Tongue (tissue), 2 donors: ENCODE data around the gene FBLN1. TPM values are rescaled to one million over a fixed set of nuclear protein-coding genes. Genes with fewer than 3 reads are reported as not detected.
"Not testable (repeated sequence)": the region's sequence is repeated elsewhere in the genome, so short reads cannot be mapped to it uniquely, and the experiment has no call there.

Experiments used
- DNase-seq: peaks from one replicate; pipeline ENCODE4 v3.0.0-alpha.2; 2015
- total RNA-seq: library from RNA; depleted of rRNA; stranded (reverse); fragments of >200 nt; gene quantifications from one replicate; pipeline ENCODE4 v1.2.3, GENCODE V29; 2014

Gene FBLN1
- total RNA-seq, 1 donor from 2014 or later: 115 TPM

DNA sequence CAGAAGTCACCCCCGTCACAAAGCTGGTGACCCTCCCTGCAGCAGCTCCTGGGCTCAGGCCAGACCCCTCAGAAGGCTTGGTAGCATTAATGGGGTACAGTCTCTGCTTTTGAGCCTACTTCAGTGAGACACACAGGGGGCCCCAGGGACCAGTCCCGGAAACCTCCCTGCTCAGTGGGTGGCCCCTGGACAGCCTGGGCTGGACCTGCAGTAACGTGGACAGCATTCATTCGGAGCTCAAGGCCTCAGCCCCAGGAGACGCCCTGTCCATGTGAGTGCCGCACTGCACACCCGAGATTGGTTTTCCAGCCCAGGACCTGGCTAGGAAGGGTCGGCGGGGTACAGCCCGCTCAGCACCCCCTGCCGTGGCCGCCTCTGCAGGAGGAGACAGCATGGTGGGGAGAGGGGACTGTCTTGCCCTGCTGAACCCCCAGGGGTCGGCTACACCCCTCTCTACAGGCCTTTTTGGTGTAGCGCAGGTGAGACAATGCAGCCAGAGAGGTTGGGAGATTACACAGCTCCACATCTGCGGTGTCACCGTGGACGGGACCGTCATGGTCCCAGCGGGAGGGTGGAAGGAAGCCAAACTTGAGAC is 83.4 kb downstream of the FBLN1 start:
- no peak for DNase-seq

DNA sequence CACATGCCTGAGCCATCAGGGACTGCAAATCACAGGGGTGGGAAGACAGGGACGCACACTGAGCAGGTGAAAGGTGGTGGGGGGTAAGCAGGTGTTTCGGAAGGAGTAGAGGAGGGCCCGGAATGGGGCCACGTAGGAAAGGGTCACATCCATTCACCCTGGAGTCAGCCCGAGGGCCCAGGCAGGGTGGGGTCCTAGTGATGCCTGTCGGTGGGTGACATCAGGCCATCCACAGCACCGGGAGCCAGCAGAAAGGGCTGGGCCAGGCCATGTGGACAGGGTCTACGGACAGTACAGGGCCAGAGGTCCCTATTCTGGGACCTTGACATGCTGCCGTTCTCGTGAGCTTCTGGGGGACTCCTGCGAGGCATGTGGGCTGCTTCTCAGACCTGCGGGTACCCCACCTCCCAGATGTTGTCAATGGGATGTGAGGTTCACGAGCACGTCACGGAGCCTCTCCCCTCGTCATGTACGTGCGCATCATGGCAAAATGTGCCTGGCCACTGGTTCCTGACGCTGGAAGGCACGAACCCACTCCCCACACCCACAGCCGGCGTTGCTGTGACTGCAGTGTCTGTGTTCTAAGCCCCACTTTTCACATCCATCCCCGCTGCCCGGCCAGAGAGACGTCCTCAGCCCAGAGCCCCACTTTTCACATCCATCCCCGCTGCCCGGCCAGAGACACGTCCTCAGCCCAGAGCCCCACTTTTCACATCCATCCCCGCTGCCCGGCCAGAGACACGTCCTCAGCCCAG is 84.1 kb downstream of the FBLN1 start:
- DNase-seq: no peak

DNA sequence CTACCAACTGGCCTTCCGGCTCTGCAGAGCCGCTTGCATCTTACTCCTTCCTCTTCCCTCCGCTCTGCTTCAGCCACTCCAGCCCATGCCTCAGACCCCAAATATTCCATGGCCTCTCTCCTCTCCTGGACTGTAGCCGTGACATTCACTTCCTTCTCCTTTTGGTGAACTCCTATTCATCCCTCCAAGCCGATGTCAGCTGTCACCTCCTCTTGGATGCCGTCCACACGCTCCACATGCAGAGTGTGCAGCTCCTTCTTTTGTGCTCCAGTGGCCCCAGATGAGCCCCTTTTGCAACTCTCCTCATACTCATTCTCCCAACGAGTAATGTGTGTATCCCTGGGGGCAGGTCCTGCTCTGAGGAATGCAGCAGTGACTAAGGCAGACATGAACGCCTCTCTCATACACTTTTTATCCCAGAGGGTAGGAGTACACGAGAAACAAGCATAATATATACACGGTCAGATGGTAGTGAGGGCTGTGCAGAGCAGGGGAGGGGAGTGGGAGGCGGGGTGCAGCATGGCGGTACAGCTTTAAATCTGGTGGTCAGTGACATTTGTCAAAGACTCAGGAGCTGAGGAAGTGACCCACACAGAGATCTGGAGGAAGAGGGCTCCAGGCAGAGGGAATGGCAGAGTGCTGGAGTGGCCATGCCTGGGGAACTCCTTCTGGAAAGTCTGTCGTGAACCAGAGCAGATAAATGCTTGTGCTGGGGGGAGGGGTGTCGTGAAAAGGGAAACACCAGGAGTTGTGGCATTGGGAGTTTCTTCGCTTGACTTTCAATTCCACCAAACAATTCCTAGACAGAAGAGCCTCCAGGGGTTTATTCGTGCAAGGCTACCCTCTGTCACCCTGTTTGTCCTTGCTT is 85.2 kb downstream of the FBLN1 start:
- no peak for DNase-seq

GRCh38 chr22:45589556-45589955 is 86.9 kb downstream of the FBLN1 start:
- DNase-seq: no peak

DNA sequence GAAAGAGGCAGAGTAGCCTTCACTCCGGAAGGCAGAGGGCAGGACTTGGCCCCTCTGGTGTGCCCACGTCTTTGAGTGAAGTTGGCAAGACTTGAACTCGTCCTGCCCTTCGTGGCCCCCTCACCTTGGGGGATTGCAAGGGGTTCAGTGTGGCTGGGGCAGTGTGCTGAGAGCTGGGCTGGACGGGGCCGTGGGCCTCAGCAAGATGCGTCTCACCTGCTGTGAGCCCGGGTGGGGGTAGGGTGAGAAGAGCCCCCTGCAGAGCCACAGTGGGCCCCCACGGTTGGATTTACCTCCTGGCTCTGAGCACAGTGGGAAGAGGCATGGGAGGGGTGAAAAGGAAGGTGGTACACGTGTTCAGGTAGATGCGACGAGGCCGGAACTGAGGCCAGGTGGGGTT is 87.6 kb downstream of the FBLN1 start:
- no peak for DNase-seq

GRCh38 chr22:45591633-45592213 is 89.0 kb downstream of the FBLN1 start:
- not testable (repeated sequence) for DNase-seq

- DNase-seq: no peak
Measured at GRCh38 chr22:45594123-45594941, 91.6 kb downstream of the FBLN1 start.

GRCh38 chr22:45597460-45598192 is 94.9 kb downstream of the FBLN1 start:
- peak; percentile 64 for DNase-seq

DNA sequence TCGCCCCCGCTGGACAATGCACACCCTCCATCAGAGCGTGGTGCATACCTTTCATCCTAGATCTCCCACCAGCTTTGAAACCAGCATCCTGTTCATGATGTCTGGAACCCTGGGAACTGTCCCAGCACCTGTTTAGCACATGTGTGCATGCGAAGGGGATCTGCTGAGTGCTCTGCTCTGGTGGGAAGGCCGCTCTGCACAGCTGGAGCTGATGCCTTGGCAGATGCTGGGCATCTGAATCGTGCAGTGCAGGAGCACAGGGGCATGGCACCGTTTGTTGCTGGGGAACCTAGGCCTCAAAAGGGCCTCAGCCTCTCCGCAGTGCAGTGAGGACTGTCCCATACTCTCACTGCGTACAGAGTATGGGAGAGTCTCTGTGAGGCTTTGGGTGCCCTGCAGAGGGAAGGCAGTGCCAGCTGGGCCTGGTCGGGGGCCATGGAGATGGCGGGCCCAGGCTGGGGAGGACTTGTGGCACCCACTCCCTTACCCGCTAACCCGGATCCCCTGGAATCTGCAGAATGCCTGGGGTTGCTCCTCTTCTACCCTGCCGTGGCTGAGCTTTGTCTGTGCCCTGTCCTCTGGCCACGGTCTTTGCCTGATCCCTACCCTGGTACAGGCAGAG is 96.0 kb downstream of the FBLN1 start:
- DNase-seq: peak; percentile 49

- no peak for DNase-seq
Measured at GRCh38 chr22:45599836-45600577, 97.3 kb downstream of the FBLN1 start.

DNA sequence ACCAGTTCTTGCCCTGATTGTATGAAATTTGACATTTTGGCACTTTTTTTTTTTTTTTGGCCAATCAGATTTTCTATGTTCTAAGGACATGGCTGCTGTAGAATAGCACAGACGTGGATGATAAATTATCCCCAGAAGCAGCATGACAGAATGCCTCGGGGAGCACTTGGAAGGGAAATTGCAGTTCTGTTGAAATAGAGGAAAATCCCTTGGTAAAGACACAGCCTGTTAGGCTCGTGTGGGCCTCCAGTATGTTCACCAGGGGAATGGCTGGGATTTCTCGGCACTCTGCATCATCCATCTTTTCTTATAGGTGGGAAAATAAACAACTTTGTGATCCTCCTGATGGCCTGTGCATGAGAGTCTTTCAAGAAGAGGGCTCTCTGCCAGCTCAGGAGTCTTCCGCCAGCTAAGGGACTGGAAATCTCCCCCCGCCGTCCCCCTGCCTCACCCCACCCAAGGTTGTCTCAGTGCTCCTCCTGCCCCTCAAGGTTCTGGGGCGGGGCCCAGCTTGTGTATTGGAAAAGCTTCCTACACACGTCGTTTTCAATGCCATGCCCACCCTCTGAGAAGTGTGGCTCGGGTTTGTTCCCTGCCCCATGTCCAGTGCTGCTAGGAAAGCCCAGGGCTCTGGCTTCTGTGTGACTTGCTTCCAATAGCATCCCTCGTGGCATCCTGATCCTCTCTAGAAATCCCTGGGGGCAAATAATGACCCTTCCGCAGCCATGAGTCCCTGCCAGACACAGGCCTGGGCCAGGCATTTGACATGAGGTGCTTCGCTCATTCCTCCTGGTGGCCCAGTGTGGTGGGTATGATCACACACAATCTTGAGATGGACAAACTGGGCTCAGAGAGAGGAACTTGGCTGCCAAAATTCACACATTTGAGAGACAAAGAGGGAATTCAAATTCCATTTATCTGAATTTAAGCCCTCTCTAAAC is 98.4 kb downstream of the FBLN1 start:
- no peak for DNase-seq

GRCh38 chr22:45602004-45602733 is 99.5 kb downstream of the FBLN1 start:
- no peak for DNase-seq

- DNase-seq: no peak
Measured at GRCh38 chr22:45602824-45603595, 100.3 kb downstream of the FBLN1 start.

DNA sequence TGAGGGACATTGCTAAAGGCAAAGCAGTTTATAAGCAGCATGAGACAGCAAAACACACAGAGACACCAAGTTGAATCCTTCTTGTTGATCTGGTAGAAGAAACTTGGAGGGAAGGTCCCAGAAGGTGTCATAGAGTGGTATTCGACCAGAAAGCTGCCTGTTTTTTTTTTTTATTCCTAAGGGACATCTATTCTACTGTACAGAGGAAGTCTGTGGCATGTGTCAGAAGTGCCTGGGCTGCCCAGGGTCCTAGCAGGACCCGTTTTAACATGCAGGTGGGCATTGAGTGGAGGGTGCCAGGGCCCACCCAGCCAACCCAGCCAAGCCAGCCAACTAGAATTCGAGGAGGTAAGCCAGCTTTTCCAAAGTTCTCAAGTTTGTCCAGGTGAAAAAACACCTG is 100.9 kb downstream of the FBLN1 start:
- DNase-seq: no peak

- not testable (repeated sequence) for DNase-seq
Measured at GRCh38 chr22:45608045-45608444, 105.4 kb downstream of the FBLN1 start.

DNA sequence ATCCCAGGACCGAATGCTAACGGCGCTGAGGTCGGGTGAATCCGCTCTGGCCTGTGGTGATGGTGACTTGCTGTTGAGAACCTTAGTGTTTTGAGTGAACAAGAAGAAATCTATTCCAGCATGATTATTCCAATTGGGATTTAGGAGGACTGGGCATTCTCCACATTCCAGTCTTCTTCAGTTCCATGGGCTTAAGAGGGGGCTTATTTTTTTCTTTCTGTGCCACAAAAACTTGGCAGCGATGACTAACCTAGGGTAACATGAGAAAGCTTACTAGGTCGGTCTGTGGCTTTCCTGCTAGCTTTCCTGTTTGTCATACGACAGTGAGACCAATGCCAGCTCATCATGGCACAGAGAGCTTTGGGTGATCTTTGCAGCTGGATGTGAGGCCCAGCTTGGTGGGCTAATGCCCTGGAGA is 106.1 kb downstream of the FBLN1 start:
- DNase-seq: peak; percentile 84

DNA sequence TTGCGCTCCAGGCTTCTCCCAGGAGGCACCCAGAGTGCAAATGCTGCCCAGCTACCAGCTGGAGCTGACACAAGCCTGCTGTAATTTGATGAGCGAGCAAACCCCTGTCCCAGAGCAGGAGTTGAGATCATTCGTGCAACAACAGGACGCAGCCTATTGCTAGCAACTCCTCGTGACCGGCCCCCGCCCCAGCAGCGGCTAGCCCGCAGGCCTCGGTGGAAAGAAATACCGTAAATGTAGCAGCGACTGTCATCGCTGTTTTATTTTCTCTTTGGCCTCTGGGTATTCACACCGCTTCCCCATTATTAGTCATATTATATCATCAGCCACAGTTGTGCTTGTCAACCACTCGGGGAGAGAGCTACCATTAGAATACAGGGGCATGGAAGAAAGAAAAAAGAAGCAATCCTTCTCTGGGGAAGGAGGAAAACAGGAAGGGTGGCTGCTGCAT is 109.8 kb downstream of the FBLN1 start:
- DNase-seq: peak; percentile 93
